ENCODE measurements around the gene USP17L21.
"Not testable (repeated sequence)": the region's sequence is repeated elsewhere in the genome, so short reads cannot be mapped to it uniquely, and the experiment has no call there.

Gene USP17L21, protein sequence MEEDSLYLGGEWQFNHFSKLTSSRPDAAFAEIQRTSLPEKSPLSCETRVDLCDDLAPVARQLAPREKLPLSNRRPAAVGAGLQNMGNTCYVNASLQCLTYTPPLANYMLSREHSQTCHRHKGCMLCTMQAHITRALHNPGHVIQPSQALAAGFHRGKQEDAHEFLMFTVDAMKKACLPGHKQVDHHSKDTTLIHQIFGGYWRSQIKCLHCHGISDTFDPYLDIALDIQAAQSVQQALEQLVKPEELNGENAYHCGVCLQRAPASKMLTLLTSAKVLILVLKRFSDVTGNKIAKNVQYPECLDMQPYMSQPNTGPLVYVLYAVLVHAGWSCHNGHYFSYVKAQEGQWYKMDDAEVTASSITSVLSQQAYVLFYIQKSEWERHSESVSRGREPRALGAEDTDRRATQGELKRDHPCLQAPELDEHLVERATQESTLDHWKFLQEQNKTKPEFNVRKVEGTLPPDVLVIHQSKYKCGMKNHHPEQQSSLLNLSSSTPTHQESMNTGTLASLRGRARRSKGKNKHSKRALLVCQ

DNA sequence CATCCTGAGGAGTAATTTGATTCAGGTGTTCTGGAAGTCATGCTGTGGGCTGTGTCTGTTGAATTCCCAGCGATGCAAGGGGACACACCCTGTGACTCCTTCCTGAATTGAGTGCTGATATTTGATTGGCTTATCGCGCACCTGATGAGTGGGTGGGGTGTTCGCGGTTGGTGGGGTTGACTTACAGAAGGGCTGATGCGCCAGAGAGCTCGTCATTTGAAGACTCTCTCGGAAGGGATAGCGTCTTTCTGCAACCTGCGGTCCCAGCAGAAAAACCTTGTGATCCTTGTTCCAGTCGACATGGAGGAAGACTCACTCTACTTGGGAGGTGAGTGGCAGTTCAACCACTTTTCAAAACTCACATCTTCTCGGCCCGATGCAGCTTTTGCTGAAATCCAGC is at the start of gene USP17L21:
Gene USP17L21, plus strand, starts transcription at position 301 of the 400 bp plus-strand sequence. Its CDS starts 0 bp downstream, at position 301.
- not testable (repeated sequence) for DNase-seq (ENCODE audit: low read depth in 2 of 2)

GRCh38 chr4:9214701-9215100 is 48.0 kb upstream of the USP17L21 start:
- DNase-seq (ENCODE audit: low read depth in 2 of 2) = not testable (repeated sequence)

GRCh38 chr4:9215105-9215504 is 47.6 kb upstream of the USP17L21 start, which contains the start of gene USP17L11:
Gene USP17L11 (plus strand): TSS chr4:9215405. CDS start chr4:9215405, 0 bp downstream.
- DNase-seq (ENCODE audit: low read depth in 2 of 2) = not testable (repeated sequence)

- DNase-seq (ENCODE audit: low read depth in 2 of 2) = not testable (repeated sequence)
Measured at GRCh38 chr4:9219852-9220251, 42.8 kb upstream of the USP17L21 start, which contains the start of gene USP17L12. Gene USP17L12 (plus strand): TSS chr4:9220152. CDS start chr4:9220152, 0 bp downstream.

GRCh38 chr4:9224596-9224995 is 38.1 kb upstream of the USP17L21 start, which contains the start of gene USP17L13:
Gene USP17L13 (plus strand): TSS chr4:9224896. CDS start chr4:9224896, 0 bp downstream.
- not testable (repeated sequence) for DNase-seq (ENCODE audit: low read depth in 2 of 2)

GRCh38 chr4:9230249-9230648 is 32.4 kb upstream of the USP17L21 start:
- not testable (repeated sequence) for DNase-seq (ENCODE audit: low read depth in 2 of 2)

GRCh38 chr4:9234085-9234484 is 28.6 kb upstream of the USP17L21 start, which contains the start of gene USP17L15:
Gene USP17L15 (plus strand): TSS chr4:9234385. CDS start chr4:9234385, 0 bp downstream.
- not testable (repeated sequence) for DNase-seq (ENCODE audit: low read depth in 2 of 2)

- not testable (repeated sequence) for DNase-seq (ENCODE audit: low read depth in 2 of 2)
Measured at GRCh38 chr4:9238461-9238860, 24.2 kb upstream of the USP17L21 start.

- DNase-seq (ENCODE audit: low read depth in 2 of 2) = not testable (repeated sequence)
Measured at GRCh38 chr4:9243579-9243978, 19.1 kb upstream of the USP17L21 start, which contains the start of gene USP17L17. Gene USP17L17 (plus strand): TSS chr4:9243879. CDS start chr4:9243879, 0 bp downstream.

GRCh38 chr4:9247953-9248680 is 14.6 kb upstream of the USP17L21 start, which contains the start of gene USP17L18:
Gene USP17L18 (plus strand): TSS chr4:9248630. CDS start chr4:9248630, 0 bp downstream.
- DNase-seq (ENCODE audit: low read depth in 2 of 2) = peak in 1 of 2 experiments; percentile 0

GRCh38 chr4:9253078-9253477 is 9.6 kb upstream of the USP17L21 start, which contains the start of gene USP17L19:
Gene USP17L19 (plus strand): TSS chr4:9253378. CDS start chr4:9253378, 0 bp downstream.
- not testable (repeated sequence) for DNase-seq (ENCODE audit: low read depth in 2 of 2)

DNA sequence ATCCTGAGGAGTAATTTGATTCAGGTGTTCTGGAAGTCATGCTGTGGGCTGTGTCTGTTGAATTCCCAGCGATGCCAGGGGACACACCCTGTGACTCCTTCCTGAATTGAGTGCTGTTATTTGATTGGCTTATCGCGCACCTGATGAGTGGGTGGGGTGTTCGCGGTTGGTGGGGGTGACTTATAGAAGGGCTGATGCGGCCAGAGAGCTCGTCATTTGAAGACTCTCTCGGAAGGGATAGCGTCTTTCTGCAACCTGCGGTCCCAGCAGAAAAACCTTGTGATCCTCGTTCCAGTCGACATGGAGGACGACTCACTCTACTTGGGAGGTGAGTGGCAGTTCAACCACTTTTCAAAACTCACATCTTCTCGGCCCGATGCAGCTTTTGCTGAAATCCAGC is 4.8 kb upstream of the USP17L21 start, which contains the start of gene USP17L20:
Gene USP17L20, plus strand, starts transcription at position 301 of the 400 bp plus-strand sequence. Its CDS starts 0 bp downstream, at position 301.
- DNase-seq (ENCODE audit: low read depth in 2 of 2) = not testable (repeated sequence)

GRCh38 chr4:9267319-9267718 is 4.6 kb downstream of the USP17L21 start, which contains the start of gene USP17L22:
Gene USP17L22 (plus strand): TSS chr4:9267619. CDS start chr4:9267619, 0 bp downstream.
- DNase-seq (ENCODE audit: low read depth in 2 of 2) = not testable (repeated sequence)

- peak in 1 of 2 experiments; percentile 4 for DNase-seq (ENCODE audit: low read depth in 2 of 2)
Measured at GRCh38 chr4:9271719-9272118, 9.0 kb downstream of the USP17L21 start.
